Stimulated activated CD4-positive, alpha-beta T cell treated with anti-CD3 and anti-CD28 coated beads, TNF-alpha, amount 100 ng/mL, for 4 hours (primary cell): ENCODE measurements around the gene CHPF.

ENCODE experiments used
- DNase-seq, 3 experiments: peaks; one replicate each; pipeline ENCODE4 v3.0.0-alpha.2; 2020; ENCODE audit warnings: low read depth in 3 of 3

The CHPF gene

DNA sequence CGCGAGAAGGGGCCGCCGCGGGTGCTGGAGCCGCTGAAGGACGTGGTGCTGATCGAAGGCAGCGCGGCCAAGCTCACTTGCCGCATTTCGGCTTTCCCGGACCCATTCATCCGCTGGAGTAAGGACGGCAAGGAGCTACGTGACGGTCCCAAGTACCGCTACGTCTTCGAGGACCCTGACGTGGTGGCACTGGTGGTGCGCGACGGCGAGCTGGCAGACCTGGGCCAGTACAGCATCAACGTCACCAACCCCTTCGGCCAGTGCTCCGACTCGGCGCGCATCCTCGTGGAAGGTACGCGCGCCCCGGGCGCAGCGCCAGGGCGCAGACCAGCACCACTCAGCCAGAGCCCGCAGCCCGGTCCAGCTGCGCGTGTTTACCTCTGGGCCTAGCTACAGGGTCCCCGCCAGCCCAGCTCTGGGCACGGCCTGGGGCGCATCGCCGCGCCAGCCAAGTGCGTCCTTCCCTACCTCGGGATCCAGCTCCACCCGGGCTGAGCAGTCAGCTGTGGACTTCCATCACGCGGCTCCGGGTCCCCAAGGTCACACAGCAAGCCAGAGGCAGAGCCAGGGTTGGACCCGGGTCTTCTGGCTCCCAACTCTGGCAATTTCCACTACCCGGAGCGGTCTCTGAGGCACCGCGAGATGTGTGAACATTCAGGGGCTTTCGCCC lies 46.6 kb downstream of the CHPF start:
- no peak for DNase-seq

DNA sequence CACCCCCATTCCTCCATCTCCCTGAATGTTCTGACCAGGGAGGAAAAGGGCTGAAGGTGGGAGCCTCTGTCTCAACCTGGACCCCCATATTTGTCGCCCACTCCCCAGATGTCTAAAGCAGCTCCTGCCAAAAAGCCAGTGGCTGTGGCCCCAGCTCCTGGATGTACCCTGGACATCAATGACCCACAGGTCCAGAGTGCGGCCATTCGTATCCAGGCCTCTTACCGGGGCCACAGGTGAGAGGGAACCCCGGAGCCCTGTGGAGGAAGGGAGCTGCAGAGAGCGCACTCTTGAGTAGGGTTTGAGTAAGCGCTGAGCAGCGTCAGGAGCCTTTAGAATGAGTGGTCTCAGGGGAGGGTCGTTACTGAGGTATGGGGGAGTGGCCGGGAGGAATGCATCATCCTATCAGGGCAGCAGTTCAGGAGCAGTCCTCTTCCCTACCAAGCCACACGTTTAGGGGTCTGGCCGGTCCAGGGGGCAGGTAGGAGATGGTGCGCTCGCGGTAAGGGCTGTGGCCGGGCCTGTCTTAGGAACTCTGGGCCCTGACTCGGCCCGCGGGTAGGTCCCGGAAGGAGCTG lies 47.3 kb downstream of the CHPF start:
- no peak for DNase-seq

DNA sequence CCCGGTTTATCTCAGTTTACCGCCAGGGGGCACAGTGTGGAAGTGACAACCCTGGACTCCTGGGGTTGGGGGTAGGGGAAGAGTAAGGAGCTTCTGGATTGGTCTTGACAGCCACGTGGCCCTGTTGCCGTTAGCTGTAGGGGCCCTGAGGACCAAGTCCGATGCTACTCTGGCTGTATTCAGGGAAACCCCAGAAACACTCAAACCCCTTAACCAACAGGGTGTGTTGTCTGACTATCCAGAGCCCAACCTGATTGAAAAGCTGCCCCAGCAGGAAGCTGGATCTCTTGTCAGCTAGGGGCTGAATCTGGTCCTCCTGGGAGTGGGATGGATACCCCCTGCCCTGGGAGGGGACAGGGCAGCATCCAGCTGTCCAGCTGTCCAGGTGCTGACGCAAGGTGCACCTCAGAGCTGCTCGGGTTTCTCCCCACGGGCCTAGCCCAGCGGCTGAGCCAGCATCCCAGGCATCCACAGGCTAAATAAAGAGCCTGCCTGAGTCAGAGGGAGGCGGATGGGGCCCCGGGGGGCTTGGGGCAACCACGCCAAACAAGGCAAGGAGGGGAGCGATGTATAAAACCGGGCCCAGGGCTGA lies 48.0 kb downstream of the CHPF start:
- DNase-seq, result peak in 2 of 3 experiments; percentile 13 to 26

DNA sequence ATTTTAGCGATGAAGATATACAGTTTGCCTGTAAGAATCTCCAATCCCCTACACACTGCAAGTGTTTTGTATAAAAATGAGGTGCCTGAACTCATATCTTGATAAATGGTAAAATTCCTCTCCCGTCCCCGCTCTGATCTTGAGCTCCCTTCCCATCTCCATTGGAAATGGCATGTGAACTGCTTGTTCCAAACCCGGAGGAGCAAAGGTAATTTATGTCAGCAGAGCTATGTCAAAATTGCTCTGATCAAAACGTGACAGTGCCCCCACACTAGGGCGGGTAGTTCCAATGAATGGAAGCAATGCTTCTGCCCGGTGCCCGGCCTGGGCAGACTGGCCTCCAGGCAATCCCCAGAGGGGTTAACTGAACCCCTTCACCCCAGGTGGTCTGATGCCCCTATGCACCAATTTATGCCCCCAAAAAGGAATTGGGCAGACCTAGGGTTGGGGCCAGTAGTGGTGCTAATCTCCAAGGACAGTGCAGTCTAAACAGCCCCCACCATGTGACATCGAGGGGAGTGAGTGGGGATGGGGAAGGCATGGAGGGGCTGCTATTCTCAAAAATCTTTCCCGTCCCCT lies 48.6 kb downstream of the CHPF start:
- no peak for DNase-seq

DNA sequence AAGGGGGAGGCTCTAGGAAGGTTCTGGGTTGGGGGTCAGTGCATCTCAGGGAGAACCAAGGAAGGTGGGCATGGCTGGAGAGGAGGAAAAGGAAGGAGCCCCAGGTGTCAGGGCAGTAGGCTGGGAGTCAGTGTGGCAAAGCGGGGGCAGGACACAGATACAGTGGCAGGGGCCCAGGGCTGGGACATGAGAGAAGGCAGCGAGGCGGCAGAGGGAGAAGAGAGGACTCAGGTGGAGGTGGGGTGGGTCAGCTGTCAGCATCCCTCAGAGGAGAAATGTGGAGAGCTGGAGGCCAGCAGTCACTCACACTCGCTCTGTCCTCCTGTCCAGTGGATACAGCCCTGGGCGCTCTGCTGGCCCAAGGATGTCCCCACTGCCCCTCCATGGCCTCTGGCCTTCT lies 50.5 kb downstream of the CHPF start:
- no peak for DNase-seq

DNA sequence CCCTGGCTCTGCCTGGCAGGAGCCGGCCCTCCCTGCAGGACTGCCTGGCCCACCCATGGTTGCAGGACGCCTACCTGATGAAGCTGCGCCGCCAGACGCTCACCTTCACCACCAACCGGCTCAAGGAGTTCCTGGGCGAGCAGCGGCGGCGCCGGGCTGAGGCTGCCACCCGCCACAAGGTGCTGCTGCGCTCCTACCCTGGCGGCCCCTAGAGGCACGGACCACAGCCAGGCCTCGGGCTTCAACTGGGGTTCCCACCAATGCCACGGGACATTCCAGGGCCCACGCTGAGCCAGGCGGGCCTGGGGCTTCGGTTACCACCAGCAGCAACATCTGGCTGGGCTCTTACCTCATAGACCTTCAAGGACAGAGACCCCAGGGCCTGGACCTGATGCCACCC lies 51.0 kb downstream of the CHPF start:
- DNase-seq, result no peak

DNA sequence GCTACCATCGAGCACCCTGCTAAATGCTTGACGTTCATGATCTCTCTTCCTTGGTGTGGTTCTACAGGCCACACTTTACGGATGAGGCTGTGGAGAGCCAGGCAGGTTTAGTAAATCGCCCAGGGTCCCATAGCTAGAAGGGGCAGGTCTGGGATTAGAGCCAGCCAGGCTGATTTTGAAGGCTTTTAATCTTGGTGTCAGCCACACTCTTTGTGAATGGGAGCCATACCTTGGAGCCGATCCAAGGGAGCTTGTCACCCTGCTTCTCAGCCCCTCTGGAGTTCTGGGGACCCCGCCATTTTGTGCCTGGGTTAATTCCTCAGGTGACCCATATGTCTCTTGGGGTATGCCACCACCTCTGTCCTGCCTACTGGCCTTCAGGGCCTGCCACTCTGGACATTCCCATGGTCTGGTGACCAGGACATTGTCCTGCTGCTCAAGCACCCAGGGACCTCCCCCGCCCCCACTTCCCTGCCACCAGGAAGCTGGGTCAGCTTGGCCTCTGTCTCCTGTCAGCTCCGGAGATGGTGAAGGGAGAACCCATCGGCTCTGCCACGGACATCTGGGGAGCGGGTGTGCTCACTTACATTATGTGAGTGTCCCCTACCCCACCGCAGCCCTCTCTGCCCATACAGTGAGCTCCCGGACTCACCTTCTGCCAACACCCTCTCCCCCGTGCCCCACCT lies 52.2 kb downstream of the CHPF start:
- DNase-seq, result no peak

DNA sequence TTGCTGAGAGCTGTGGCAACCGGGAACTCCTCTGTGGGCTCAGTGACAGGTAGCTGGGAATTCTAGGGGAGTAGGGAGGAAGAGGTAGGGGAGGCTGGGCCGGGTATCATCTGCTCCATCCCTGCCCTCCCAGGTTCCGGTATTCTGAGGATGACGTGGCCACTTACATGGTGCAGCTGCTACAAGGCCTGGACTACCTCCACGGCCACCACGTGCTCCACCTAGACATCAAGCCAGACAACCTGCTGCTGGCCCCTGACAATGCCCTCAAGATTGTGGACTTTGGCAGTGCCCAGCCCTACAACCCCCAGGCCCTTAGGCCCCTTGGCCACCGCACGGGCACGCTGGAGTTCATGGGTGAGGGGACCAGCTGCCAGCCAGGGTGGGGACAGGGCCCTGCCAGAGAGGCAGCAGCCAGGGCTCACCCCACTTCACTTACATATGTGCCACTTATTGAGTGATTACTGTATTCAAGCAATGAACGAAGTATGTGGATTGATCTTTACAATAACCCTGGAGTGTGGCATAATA lies 52.9 kb downstream of the CHPF start:
- DNase-seq, result no peak

DNA sequence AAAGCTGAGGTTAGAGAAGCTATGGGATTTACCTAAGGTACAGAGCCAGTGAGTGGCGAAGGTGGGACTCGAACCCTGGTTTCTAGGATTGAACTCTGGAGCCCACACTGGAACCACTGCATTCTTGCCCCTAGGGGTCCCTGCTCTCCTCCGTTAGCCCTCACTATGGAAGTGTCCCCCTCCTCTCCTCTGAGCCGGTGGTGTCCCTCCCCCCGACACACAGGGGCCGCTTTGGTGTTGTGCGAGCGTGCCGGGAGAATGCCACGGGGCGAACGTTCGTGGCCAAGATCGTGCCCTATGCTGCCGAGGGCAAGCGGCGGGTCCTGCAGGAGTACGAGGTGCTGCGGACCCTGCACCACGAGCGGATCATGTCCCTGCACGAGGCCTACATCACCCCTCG lies 53.4 kb downstream of the CHPF start:
- no peak for DNase-seq

DNA sequence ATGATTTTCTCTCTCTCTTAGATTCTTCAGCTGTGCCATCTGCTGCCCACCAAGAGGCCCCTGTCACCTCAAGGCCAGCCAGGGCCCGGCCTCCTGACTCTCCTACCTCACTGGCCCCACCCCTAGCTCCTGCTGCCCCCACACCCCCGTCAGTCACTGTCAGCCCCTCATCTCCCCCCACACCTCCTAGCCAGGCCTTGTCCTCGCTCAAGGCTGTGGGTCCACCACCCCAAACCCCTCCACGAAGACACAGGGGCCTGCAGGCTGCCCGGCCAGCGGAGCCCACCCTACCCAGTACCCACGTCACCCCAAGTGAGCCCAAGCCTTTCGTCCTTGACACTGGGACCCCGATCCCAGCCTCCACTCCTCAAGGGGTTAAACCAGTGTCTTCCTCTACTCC lies 54.3 kb downstream of the CHPF start:
- no peak for DNase-seq
